Calu3 (cell line): ENCODE data around the gene SV2B. TPM values are rescaled to one million over a fixed set of nuclear protein-coding genes. Genes with fewer than 3 reads are reported as not detected.
A peak's percentile ranks its signal among the peaks of the same experiment; 100 is the strongest.
"Not testable (repeated sequence)": the region's sequence is repeated elsewhere in the genome, so short reads cannot be mapped to it uniquely, and the experiment has no call there.

Experiments used
- BruUV-seq: library from RNA; stranded (reverse); fragments of 400-500 nt; replicated peaks from 2 replicates; lab custom pipeline; 2021; lab: Mats Ljungman, UMichigan
- CTCF ChIA-PET: fragments of 300-600 bp; sonication (Branson Sonifier 250); formaldehyde crosslinking; loops from one replicate; lab custom pipeline; 2022; ENCODE audit warnings: antibody characterized with exemption; lab: Charles Lee
- DNase-seq: peaks from one replicate; pipeline ENCODE4 v3.0.0; 2022
- H3K27ac Mint-ChIP-seq: one replicate; pipeline ENCODE4 v1.8.0; 2022; ENCODE audit warnings: mixed read lengths; ENCODE audit not compliant: unreplicated experiment
- H3K27me3 Mint-ChIP-seq: one replicate; pipeline ENCODE4 v1.8.0; 2022; ENCODE audit warnings: mixed read lengths; ENCODE audit not compliant: unreplicated experiment
- H3K36me3 Mint-ChIP-seq: one replicate; pipeline ENCODE4 v1.8.0; 2022; ENCODE audit warnings: mild to moderate bottlenecking, moderate library complexity, mixed read lengths; ENCODE audit not compliant: insufficient read depth, unreplicated experiment
- H3K4me1 Mint-ChIP-seq: one replicate; pipeline ENCODE4 v1.8.0; 2022; ENCODE audit warnings: mild to moderate bottlenecking, low read depth, mixed read lengths; ENCODE audit not compliant: unreplicated experiment
- H3K4me3 Mint-ChIP-seq: one replicate; pipeline ENCODE4 v1.8.0; 2022; ENCODE audit warnings: mild to moderate bottlenecking, low read depth, moderate library complexity, mixed read lengths; ENCODE audit not compliant: unreplicated experiment
- H3K9me3 Mint-ChIP-seq: one replicate; pipeline ENCODE4 v1.8.0; 2022; ENCODE audit warnings: low read depth, mixed read lengths; ENCODE audit not compliant: unreplicated experiment
- CTCF ChIP-seq: fragments of 200-600 bp; IDR thresholded peaks from one replicate; pipeline ENCODE4 v1.8.0; 2022; ENCODE audit warnings: antibody characterized with exemption; ENCODE audit not compliant: unreplicated experiment
- intact Hi-C: fragments of 100-400 bp; cut with micrococcal nuclease; formaldehyde crosslinking; loops from one replicate; pipeline ENCODE4 v1.10.0; 2022; ENCODE audit not compliant: unreplicated experiment
- total RNA-seq: library from RNA; stranded (reverse); gene quantifications from 2 replicates; pipeline ENCODE4 v1.2.3, GENCODE V29; 2022

SV2B gene
- total RNA-seq, 1 experiment from 2014 or later: 2.2 TPM

GRCh38 chr15:91335702-91336101 is 235.6 kb downstream of the SV2B start:
- no TSS peak for BruUV-seq
- no peaks in the 10 kb centered on the region for H3K9me3 Mint-ChIP-seq
- DNase-seq: no peak
- intact Hi-C loops: no loop called here
- CTCF ChIA-PET: no interaction called here
- H3K4me3 Mint-ChIP-seq: no peak overlapping the region
- H3K27ac Mint-ChIP-seq: no peak overlapping the region
- H3K4me1 Mint-ChIP-seq: no peaks in the 10 kb centered on the region
- H3K36me3 Mint-ChIP-seq: no peaks in the 10 kb centered on the region
- H3K27me3 Mint-ChIP-seq: peaks cover 4% of the 10 kb centered on the region
- TF ChIP-seq CTCF: no peak

- DNase-seq: no peak
- H3K36me3 Mint-ChIP-seq: no peaks in the 10 kb centered on the region
- H3K27ac Mint-ChIP-seq: no peak overlapping the region
- CTCF ChIA-PET: no interaction called here
- intact Hi-C loops: no loop called here
- no peak for TF ChIP-seq CTCF
- H3K4me3 Mint-ChIP-seq: no peak overlapping the region
- H3K27me3 Mint-ChIP-seq: peaks cover 14% of the 10 kb centered on the region
- no peaks in the 10 kb centered on the region for H3K4me1 Mint-ChIP-seq
- no peaks in the 10 kb centered on the region for H3K9me3 Mint-ChIP-seq
- BruUV-seq: no TSS peak
Observed at GRCh38 chr15:91336687-91337086, 236.6 kb downstream of the SV2B start.

GRCh38 chr15:91338766-91339165 is 238.7 kb downstream of the SV2B start:
- Mint-ChIP-seq H3K4me3 (no peak overlapping the region), H3K27me3 (peaks cover 20% of the 10 kb centered on the region), H3K36me3 (no peaks in the 10 kb centered on the region), H3K9me3 (no peaks in the 10 kb centered on the region), H3K4me1 (no peaks in the 10 kb centered on the region), H3K27ac (no peak overlapping the region)
- TF ChIP-seq CTCF: no peak
- CTCF ChIA-PET: no interaction called here
- DNase-seq: peak; percentile 17
- intact Hi-C loops: no loop called here
- no TSS peak for BruUV-seq

GRCh38 chr15:91342097-91342496 is 242.0 kb downstream of the SV2B start:
- CTCF ChIA-PET: interaction anchor here (0.7 to 1.1 kb wide), 2 partner anchors 11 to 419 kb away, joined by 4 read pairs; no protein-coding TSS in a partner anchor
- BruUV-seq: no TSS peak
- intact Hi-C loops: no loop called here
- H3K9me3 Mint-ChIP-seq: no peaks in the 10 kb centered on the region
- no peak overlapping the region for H3K27ac Mint-ChIP-seq
- no peak for DNase-seq
- H3K4me1 Mint-ChIP-seq: no peaks in the 10 kb centered on the region
- no peaks in the 10 kb centered on the region for H3K36me3 Mint-ChIP-seq
- TF ChIP-seq CTCF: no peak
- H3K27me3 Mint-ChIP-seq: peaks cover 20% of the 10 kb centered on the region
- H3K4me3 Mint-ChIP-seq: no peak overlapping the region

GRCh38 chr15:91344912-91345311 is 244.9 kb downstream of the SV2B start:
- H3K4me1 Mint-ChIP-seq, H3K4me3 Mint-ChIP-seq, H3K36me3 Mint-ChIP-seq, DNase-seq, BruUV-seq, H3K27ac Mint-ChIP-seq, H3K9me3 Mint-ChIP-seq, CTCF ChIA-PET, intact Hi-C loops: not testable (repeated sequence)
- H3K27me3 Mint-ChIP-seq: peaks cover 20% of the 10 kb centered on the region
